ENCODE measurements around the gene DARS1. TPM values are rescaled to one million over a fixed set of nuclear protein-coding genes. Genes with fewer than 3 reads are reported as not detected.
A peak's percentile ranks its signal among the peaks of the same experiment; 100 is the strongest.

DARS1 gene
- total RNA-seq, 1 donor from 2014 or later: 24.4 TPM

GRCh38 chr2:136016427-136016826, 31.0 kb upstream of the DARS1 start:
- DNase-seq (ENCODE audit: low read depth in 2 of 2): no peak

GRCh38 chr2:136015699-136016098, 30.3 kb upstream of the DARS1 start:
- no peak for DNase-seq (ENCODE audit: low read depth in 2 of 2)

GRCh38 chr2:136014411-136014810, 29.0 kb upstream of the DARS1 start:
- no peak for DNase-seq (ENCODE audit: low read depth in 2 of 2)

GRCh38 chr2:136013955-136014354, 28.5 kb upstream of the DARS1 start:
- DNase-seq (ENCODE audit: low read depth in 2 of 2): peak; percentile 54 to 71

GRCh38 chr2:136013136-136013685, 27.8 kb upstream of the DARS1 start:
- DNase-seq (ENCODE audit: low read depth in 2 of 2): no peak

GRCh38 chr2:136012315-136012714, 26.9 kb upstream of the DARS1 start:
- DNase-seq (ENCODE audit: low read depth in 2 of 2): no peak

GRCh38 chr2:136010126-136010525, 24.7 kb upstream of the DARS1 start:
- DNase-seq (ENCODE audit: low read depth in 2 of 2): no peak

GRCh38 chr2:136008205-136008865, 22.9 kb upstream of the DARS1 start:
- DNase-seq (ENCODE audit: low read depth in 2 of 2): no peak

GRCh38 chr2:136006658-136007057, 21.2 kb upstream of the DARS1 start:
- DNase-seq (ENCODE audit: low read depth in 2 of 2): no peak

GRCh38 chr2:136005462-136006196, 20.2 kb upstream of the DARS1 start:
- DNase-seq (ENCODE audit: low read depth in 2 of 2): peak in 1 of 2 donors; percentile 22

- no peak for DNase-seq (ENCODE audit: low read depth in 2 of 2)
Observed at GRCh38 chr2:136004965-136005364, 19.5 kb upstream of the DARS1 start.

- no peak for DNase-seq (ENCODE audit: low read depth in 2 of 2)
Observed at GRCh38 chr2:136001131-136001530, 15.7 kb upstream of the DARS1 start.

- peak; percentile 4 to 25 for DNase-seq (ENCODE audit: low read depth in 2 of 2)
Observed at GRCh38 chr2:136000502-136000901, 15.1 kb upstream of the DARS1 start.

- peak; percentile 33 to 58 for DNase-seq (ENCODE audit: low read depth in 2 of 2)
Observed at GRCh38 chr2:135999899-136000298, 14.5 kb upstream of the DARS1 start.

GRCh38 chr2:135998879-135999278, 13.5 kb upstream of the DARS1 start:
- DNase-seq (ENCODE audit: low read depth in 2 of 2): no peak

GRCh38 chr2:135997380-135997779, 12.0 kb upstream of the DARS1 start:
- DNase-seq (ENCODE audit: low read depth in 2 of 2): no peak

- no peak for DNase-seq (ENCODE audit: low read depth in 2 of 2)
Observed at GRCh38 chr2:135996304-135996703, 10.9 kb upstream of the DARS1 start.

GRCh38 chr2:135994281-135994680, 8.9 kb upstream of the DARS1 start:
- DNase-seq (ENCODE audit: low read depth in 2 of 2): no peak

GRCh38 chr2:135993421-135993820, 8.0 kb upstream of the DARS1 start:
- DNase-seq (ENCODE audit: low read depth in 2 of 2): no peak

GRCh38 chr2:135991861-135992260, 6.4 kb upstream of the DARS1 start:
- no peak for DNase-seq (ENCODE audit: low read depth in 2 of 2)

GRCh38 chr2:135987441-135987840, 2.0 kb upstream of the DARS1 start:
- DNase-seq (ENCODE audit: low read depth in 2 of 2): no peak

- DNase-seq (ENCODE audit: low read depth in 2 of 2): no peak
Observed at GRCh38 chr2:135986507-135986906, 1.1 kb upstream of the DARS1 start.

- DNase-seq (ENCODE audit: low read depth in 2 of 2): no peak
Observed at GRCh38 chr2:135985826-135986393, 484 bp upstream of the DARS1 start.

All from lung microvascular endothelial cell (primary cell).